ENCODE measurements around the gene CMTM3. TPM values are rescaled to one million over a fixed set of nuclear protein-coding genes. Genes with fewer than 3 reads are reported as not detected.

The CMTM3 gene
- total RNA-seq, 1 experiment from 2014 or later, result 25.5 TPM

GRCh38 chr16:66587881-66588600 is 16.5 kb upstream of the CMTM3 start:
- Mint-ChIP-seq H3K4me1 (ENCODE audit: low read depth, unreplicated experiment) (no peaks in the 10 kb centered on the region), H3K27ac (ENCODE audit: unreplicated experiment) (no peak overlapping the region), H3K36me3 (ENCODE audit: insufficient read depth, unreplicated experiment) (no peaks in the 10 kb centered on the region), H3K4me3 (ENCODE audit: unreplicated experiment) (no peak overlapping the region), H3K9me3 (ENCODE audit: unreplicated experiment) (no peaks in the 10 kb centered on the region), H3K27me3 (ENCODE audit: insufficient read depth, unreplicated experiment) (no peaks in the 10 kb centered on the region)
- no peak for DNase-seq
- Histone ChIP-seq H3K4me3 (ENCODE audit: low read depth, low read length) (no peak overlapping the region), H3K27me3 (replicated peaks; ENCODE audit: control insufficient read depth, insufficient read depth, low read length) (no peaks in the 10 kb centered on the region), H3K4me1 (no peaks in the 10 kb centered on the region), H3K36me3 (ENCODE audit: control insufficient read depth, insufficient read depth, low read length) (no peaks in the 10 kb centered on the region), H3K9me3 (no peaks in the 10 kb centered on the region)
- no TSS peak for BruUV-seq (replicated peaks)
- POLR2A ChIA-PET, result no interaction called here
- CTCF ChIA-PET, result interaction anchor here (3.0 kb wide), 1 partner anchor 181 kb away, joined by 14 read pairs; no protein-coding TSS in a partner anchor
- intact Hi-C loops (cut with micrococcal nuclease; ENCODE audit: unreplicated experiment), result loop anchor here (5.0 kb wide), 1 partner anchor 181 kb away; no protein-coding TSS in a partner anchor
- no peak for TF ChIP-seq CTCF (IDR thresholded peaks at IDR 0.05; ENCODE audit: insufficient read depth in 1 of 2, low read depth in 1 of 2, low read length in 1 of 2, severe bottlenecking in 1 of 2, unreplicated experiment in 1 of 2)

- Histone ChIP-seq H3K4me1 (no peaks in the 10 kb centered on the region), H3K27me3 (replicated peaks; ENCODE audit: control insufficient read depth, insufficient read depth, low read length) (no peaks in the 10 kb centered on the region), H3K4me3 (ENCODE audit: low read depth, low read length) (no peak overlapping the region), H3K9me3 (no peaks in the 10 kb centered on the region), H3K36me3 (ENCODE audit: control insufficient read depth, insufficient read depth, low read length) (no peaks in the 10 kb centered on the region)
- no peaks in the 10 kb centered on the region for H3K27me3 Mint-ChIP-seq (ENCODE audit: insufficient read depth, unreplicated experiment)
- no peak overlapping the region for H3K4me3 Mint-ChIP-seq (ENCODE audit: unreplicated experiment)
- ChIA-PET POLR2A (interaction anchor here (0.6 kb wide), 1 partner anchor 10 kb away, joined by 3 read pairs; no protein-coding TSS in a partner anchor), CTCF (interaction anchor here (0.6 to 3.0 kb wide), 4 partner anchors 15 to 182 kb away, joined by 3 to 14 read pairs (median 4); no protein-coding TSS in a partner anchor)
- peak; percentile 33 to 76 for TF ChIP-seq CTCF (IDR thresholded peaks at IDR 0.05; ENCODE audit: insufficient read depth in 1 of 2, low read depth in 1 of 2, low read length in 1 of 2, severe bottlenecking in 1 of 2, unreplicated experiment in 1 of 2)
- H3K4me1 Mint-ChIP-seq (ENCODE audit: low read depth, unreplicated experiment), result no peaks in the 10 kb centered on the region
- no TSS peak for BruUV-seq (replicated peaks)
- no peaks in the 10 kb centered on the region for H3K9me3 Mint-ChIP-seq (ENCODE audit: unreplicated experiment)
- no peaks in the 10 kb centered on the region for H3K36me3 Mint-ChIP-seq (ENCODE audit: insufficient read depth, unreplicated experiment)
- intact Hi-C loops (cut with micrococcal nuclease; ENCODE audit: unreplicated experiment), result loop anchor here (5.0 kb wide), 1 partner anchor 182 kb away; no protein-coding TSS in a partner anchor
- no peak overlapping the region for H3K27ac Mint-ChIP-seq (ENCODE audit: unreplicated experiment)
- DNase-seq, result peak in 1 of 2 experiments; percentile 48
Measured at GRCh38 chr16:66588981-66589713, 15.4 kb upstream of the CMTM3 start.

- no peak for TF ChIP-seq CTCF (IDR thresholded peaks at IDR 0.05; ENCODE audit: insufficient read depth in 1 of 2, low read depth in 1 of 2, low read length in 1 of 2, severe bottlenecking in 1 of 2, unreplicated experiment in 1 of 2)
- Mint-ChIP-seq H3K4me1 (ENCODE audit: low read depth, unreplicated experiment) (no peaks in the 10 kb centered on the region), H3K27me3 (ENCODE audit: insufficient read depth, unreplicated experiment) (no peaks in the 10 kb centered on the region), H3K9me3 (ENCODE audit: unreplicated experiment) (no peaks in the 10 kb centered on the region), H3K27ac (ENCODE audit: unreplicated experiment) (no peak overlapping the region), H3K4me3 (ENCODE audit: unreplicated experiment) (no peak overlapping the region), H3K36me3 (ENCODE audit: insufficient read depth, unreplicated experiment) (no peaks in the 10 kb centered on the region)
- no peaks in the 10 kb centered on the region for H3K4me1 ChIP-seq
- no peaks in the 10 kb centered on the region for H3K36me3 ChIP-seq (ENCODE audit: control insufficient read depth, insufficient read depth, low read length)
- no TSS peak for BruUV-seq (replicated peaks)
- ChIA-PET POLR2A (interaction anchor here (0.6 kb wide), 1 partner anchor 1961 kb away, joined by 5 read pairs; no protein-coding TSS in a partner anchor), CTCF (interaction anchor here (0.6 to 3.0 kb wide), 3 partner anchors 18 to 183 kb away, joined by 4 to 14 read pairs (median 6); no protein-coding TSS in a partner anchor)
- no peaks in the 10 kb centered on the region for H3K9me3 ChIP-seq
- no peak overlapping the region for H3K4me3 ChIP-seq (ENCODE audit: low read depth, low read length)
- no peak for DNase-seq
- intact Hi-C loops (cut with micrococcal nuclease; ENCODE audit: unreplicated experiment), result no loop called here
- H3K27me3 ChIP-seq (replicated peaks; ENCODE audit: control insufficient read depth, insufficient read depth, low read length), result no peaks in the 10 kb centered on the region
Measured at GRCh38 chr16:66590322-66590721, 14.2 kb upstream of the CMTM3 start.

Measured in Caco-2 (cell line).